H1 (cell line): ENCODE results near the gene ADPRS. TPM values are rescaled to one million over a fixed set of nuclear protein-coding genes. Genes with fewer than 3 reads are reported as not detected.

Experiments used
- CBX8 ChIP-seq: fragments of 300-800, 300-1000 bp; sonication (generic); IDR thresholded peaks from 2 replicates; pipeline ENCODE4 v1.7.1; 2016; ENCODE audit warnings: low read depth, low read length, borderline replicate concordance
- polyA plus RNA-seq, 7 experiments: library from polyadenylated mRNA; depleted of rRNA in 3 of 7; stranded (reverse) in 5 of 7; unstranded in 2 of 7; fragments of >200 nt in 5 of 7; fragments of 200-250 nt in 2 of 7; gene quantifications; 1 replicate in 5 of 7; 2 replicates in 1 of 7; 4 replicates in 1 of 7; pipeline versions ENCODE4 v1.2.1 to v1.2.3, GENCODE V29; 2011 to 2013; ENCODE audit warnings: missing spikeins in 2 of 7, mixed read lengths in 2 of 7
- total RNA-seq: library from RNA; stranded (reverse); fragmentation: NEBNext Ultra II Directional; extraction: Animal tissue kit (Norgen Biotek cat#: 25700); gene quantifications from 2 replicates; pipeline ENCODE4 v1.2.1, GENCODE V29; 2021
- TF ChIP-seq, protein P1 (sequence below): fragments of 300-600 bp; sonication (generic); IDR thresholded peaks from 2 replicates; pipeline ENCODE4 v1.7.1; 2012; ENCODE audit warnings: low read length, moderate library complexity, mild to moderate bottlenecking, inconsistent platforms; ENCODE audit not compliant: insufficient replicate concordance

The ADPRS gene
- total and polyA plus RNA-seq, 2 of the 8 experiments (the other 6 are each of a cell fraction or from before 2014, with no cell fraction given): 22.9 to 38.1 TPM

DNA sequence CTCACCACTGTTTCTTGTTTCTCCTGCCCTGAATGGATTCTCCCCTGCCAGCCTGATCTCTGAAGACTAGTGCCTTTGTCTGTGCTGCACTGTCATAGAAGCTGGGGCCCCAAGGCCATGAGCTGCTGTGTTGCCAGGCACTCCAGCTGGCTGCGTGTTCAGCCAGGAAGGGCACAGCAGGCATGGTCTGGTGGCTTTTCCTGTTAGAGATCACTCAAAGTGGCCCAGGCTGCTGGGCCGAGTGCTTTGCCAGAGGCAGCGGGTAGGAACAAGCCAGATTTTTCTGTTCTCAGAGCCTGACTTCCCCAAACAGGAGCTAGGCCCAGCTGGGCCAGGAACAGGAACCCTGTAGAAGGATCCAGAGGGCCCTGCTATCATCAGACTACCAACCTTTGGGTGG lies 5.2 kb downstream of the ADPRS start (continued):
- TF ChIP-seq, protein P1, sequence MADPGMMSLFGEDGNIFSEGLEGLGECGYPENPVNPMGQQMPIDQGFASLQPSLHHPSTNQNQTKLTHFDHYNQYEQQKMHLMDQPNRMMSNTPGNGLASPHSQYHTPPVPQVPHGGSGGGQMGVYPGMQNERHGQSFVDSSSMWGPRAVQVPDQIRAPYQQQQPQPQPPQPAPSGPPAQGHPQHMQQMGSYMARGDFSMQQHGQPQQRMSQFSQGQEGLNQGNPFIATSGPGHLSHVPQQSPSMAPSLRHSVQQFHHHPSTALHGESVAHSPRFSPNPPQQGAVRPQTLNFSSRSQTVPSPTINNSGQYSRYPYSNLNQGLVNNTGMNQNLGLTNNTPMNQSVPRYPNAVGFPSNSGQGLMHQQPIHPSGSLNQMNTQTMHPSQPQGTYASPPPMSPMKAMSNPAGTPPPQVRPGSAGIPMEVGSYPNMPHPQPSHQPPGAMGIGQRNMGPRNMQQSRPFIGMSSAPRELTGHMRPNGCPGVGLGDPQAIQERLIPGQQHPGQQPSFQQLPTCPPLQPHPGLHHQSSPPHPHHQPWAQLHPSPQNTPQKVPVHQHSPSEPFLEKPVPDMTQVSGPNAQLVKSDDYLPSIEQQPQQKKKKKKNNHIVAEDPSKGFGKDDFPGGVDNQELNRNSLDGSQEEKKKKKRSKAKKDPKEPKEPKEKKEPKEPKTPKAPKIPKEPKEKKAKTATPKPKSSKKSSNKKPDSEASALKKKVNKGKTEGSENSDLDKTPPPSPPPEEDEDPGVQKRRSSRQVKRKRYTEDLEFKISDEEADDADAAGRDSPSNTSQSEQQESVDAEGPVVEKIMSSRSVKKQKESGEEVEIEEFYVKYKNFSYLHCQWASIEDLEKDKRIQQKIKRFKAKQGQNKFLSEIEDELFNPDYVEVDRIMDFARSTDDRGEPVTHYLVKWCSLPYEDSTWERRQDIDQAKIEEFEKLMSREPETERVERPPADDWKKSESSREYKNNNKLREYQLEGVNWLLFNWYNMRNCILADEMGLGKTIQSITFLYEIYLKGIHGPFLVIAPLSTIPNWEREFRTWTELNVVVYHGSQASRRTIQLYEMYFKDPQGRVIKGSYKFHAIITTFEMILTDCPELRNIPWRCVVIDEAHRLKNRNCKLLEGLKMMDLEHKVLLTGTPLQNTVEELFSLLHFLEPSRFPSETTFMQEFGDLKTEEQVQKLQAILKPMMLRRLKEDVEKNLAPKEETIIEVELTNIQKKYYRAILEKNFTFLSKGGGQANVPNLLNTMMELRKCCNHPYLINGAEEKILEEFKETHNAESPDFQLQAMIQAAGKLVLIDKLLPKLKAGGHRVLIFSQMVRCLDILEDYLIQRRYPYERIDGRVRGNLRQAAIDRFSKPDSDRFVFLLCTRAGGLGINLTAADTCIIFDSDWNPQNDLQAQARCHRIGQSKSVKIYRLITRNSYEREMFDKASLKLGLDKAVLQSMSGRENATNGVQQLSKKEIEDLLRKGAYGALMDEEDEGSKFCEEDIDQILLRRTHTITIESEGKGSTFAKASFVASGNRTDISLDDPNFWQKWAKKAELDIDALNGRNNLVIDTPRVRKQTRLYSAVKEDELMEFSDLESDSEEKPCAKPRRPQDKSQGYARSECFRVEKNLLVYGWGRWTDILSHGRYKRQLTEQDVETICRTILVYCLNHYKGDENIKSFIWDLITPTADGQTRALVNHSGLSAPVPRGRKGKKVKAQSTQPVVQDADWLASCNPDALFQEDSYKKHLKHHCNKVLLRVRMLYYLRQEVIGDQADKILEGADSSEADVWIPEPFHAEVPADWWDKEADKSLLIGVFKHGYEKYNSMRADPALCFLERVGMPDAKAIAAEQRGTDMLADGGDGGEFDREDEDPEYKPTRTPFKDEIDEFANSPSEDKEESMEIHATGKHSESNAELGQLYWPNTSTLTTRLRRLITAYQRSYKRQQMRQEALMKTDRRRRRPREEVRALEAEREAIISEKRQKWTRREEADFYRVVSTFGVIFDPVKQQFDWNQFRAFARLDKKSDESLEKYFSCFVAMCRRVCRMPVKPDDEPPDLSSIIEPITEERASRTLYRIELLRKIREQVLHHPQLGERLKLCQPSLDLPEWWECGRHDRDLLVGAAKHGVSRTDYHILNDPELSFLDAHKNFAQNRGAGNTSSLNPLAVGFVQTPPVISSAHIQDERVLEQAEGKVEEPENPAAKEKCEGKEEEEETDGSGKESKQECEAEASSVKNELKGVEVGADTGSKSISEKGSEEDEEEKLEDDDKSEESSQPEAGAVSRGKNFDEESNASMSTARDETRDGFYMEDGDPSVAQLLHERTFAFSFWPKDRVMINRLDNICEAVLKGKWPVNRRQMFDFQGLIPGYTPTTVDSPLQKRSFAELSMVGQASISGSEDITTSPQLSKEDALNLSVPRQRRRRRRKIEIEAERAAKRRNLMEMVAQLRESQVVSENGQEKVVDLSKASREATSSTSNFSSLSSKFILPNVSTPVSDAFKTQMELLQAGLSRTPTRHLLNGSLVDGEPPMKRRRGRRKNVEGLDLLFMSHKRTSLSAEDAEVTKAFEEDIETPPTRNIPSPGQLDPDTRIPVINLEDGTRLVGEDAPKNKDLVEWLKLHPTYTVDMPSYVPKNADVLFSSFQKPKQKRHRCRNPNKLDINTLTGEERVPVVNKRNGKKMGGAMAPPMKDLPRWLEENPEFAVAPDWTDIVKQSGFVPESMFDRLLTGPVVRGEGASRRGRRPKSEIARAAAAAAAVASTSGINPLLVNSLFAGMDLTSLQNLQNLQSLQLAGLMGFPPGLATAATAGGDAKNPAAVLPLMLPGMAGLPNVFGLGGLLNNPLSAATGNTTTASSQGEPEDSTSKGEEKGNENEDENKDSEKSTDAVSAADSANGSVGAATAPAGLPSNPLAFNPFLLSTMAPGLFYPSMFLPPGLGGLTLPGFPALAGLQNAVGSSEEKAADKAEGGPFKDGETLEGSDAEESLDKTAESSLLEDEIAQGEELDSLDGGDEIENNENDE: no peak
- TF ChIP-seq CBX8: no peak
